ENCODE data around the gene DENND1C. TPM values are rescaled to one million over a fixed set of nuclear protein-coding genes. Genes with fewer than 3 reads are reported as not detected.

The DENND1C gene, protein sequence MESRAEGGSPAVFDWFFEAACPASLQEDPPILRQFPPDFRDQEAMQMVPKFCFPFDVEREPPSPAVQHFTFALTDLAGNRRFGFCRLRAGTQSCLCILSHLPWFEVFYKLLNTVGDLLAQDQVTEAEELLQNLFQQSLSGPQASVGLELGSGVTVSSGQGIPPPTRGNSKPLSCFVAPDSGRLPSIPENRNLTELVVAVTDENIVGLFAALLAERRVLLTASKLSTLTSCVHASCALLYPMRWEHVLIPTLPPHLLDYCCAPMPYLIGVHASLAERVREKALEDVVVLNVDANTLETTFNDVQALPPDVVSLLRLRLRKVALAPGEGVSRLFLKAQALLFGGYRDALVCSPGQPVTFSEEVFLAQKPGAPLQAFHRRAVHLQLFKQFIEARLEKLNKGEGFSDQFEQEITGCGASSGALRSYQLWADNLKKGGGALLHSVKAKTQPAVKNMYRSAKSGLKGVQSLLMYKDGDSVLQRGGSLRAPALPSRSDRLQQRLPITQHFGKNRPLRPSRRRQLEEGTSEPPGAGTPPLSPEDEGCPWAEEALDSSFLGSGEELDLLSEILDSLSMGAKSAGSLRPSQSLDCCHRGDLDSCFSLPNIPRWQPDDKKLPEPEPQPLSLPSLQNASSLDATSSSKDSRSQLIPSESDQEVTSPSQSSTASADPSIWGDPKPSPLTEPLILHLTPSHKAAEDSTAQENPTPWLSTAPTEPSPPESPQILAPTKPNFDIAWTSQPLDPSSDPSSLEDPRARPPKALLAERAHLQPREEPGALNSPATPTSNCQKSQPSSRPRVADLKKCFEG
- 1.3 TPM for total RNA-seq

DNA sequence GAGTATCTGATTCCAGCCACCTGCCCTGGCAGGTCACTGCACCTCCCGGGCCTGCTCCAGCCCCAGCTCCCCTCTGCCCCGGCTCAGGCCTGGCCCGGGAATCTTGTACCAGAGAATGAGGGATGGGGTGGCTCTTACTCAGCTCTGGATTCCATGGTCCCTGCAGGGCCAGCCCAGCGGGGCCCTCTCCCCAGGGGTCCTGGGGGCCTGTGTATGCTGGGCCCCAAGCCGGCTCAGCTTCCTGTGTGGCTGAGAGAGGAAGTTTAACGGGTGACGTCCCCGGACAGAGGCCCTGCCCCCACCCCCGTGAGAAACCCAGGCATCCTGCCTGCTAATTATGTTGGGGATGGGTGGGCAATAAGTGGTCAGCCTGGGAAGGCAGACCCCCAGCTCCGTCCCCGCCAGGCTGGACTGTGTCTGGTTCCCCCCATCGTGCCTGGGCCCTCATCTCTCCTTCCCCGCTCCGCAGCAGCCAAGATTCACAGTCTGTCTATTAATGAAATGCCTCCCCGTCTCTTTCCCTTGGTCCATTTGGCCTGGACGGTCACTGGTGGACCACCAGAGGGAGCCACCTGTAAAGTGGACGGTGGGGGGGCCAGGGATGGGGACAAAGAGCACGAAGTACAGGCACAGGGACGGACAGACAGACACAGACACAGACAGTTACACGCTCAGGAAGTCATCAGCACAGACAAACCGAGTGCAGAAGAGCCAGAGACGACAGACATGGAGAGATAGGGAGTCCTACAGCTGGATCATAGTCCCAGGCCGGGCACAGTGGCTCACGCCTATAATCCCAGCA is at the start of gene DENND1C:
DENND1C (minus strand) TSS at position 247 of the 802 bp plus-strand sequence; CDS start at position 155, 92 bp downstream.
- ATAC-seq, result peak; percentile 39

DNA sequence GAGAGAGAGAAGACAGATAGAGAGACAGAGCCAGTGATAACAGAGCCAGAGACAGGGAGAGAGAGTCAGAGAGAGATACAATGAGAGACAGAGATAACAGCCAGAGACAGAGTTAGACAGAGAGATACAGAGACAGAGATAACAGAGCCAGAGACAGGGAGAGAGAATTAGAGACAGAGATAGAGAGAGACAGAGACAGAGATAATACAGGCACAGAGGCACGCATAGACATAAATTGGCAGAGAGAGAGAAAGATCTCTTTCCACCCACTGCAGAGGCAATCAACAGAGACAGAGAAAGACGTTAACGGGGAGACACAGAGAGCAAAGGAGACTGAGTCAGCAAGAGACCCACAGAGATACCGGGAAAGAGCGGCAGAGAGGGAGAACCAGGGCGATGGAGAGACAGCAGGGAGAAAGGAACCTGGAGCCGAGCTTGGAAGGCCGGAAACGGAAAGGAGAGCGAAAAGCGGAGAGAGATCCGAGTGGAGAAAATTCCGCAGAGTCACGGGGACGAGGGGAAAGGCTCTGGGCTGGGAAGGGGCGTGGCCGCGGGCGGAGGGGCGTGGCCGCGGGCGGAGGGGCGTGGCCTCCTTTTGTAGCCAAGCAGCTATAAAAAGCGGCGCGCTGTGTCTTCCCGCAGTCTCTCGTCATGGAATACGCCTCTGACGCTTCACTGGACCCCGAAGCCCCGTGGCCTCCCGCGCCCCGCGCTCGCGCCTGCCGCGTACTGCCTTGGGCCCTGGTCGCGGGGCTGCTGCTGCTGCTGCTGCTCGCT is 49.0 kb upstream of the DENND1C start, which contains the start of gene TNFSF9:
TNFSF9 (plus strand) TSS at position 641 of the 777 bp plus-strand sequence; CDS start at position 652, 11 bp downstream.
- peak; percentile 89 for ATAC-seq

DNA sequence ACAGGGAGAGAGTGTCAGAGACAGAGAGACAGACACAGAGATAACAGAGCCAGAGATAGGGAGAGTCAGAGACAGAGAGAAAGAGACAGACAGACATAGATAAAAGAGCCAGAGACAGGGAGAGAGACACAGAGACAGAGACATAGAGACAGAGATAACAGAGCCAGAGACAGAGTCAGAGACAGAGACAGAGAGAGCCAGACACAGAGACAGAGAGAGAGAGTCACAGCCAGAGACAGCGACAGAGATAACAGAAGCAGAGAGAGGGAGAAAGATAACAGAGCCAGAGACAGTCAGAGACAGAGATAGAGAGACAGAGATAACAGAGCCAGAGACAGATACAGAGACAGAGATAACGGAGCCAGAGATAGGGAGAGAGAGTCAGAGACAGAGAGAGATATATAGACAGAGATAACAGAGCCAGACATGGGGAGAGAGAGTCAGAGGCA is 48.4 kb upstream of the DENND1C start:
- no peak for ATAC-seq

DNA sequence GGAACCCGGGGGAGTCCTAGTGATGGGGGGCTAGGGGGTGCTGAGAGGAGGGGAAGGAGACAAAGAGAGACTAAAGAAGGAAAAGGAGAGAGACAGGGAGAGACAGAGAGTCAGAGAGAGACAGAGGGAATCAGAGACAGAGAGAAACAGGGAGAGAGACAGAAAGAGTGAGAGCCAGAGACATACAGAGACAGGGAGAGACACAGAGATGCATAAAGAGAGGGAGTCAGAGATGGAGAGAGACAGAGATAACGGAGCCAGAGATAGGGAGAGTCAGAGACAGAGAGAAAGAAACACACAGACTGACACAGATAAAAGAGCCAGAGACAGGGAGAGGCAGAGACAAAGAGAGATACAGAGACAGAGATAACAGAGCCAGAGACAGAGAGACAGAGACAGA is 47.8 kb upstream of the DENND1C start:
- no peak for ATAC-seq

DNA sequence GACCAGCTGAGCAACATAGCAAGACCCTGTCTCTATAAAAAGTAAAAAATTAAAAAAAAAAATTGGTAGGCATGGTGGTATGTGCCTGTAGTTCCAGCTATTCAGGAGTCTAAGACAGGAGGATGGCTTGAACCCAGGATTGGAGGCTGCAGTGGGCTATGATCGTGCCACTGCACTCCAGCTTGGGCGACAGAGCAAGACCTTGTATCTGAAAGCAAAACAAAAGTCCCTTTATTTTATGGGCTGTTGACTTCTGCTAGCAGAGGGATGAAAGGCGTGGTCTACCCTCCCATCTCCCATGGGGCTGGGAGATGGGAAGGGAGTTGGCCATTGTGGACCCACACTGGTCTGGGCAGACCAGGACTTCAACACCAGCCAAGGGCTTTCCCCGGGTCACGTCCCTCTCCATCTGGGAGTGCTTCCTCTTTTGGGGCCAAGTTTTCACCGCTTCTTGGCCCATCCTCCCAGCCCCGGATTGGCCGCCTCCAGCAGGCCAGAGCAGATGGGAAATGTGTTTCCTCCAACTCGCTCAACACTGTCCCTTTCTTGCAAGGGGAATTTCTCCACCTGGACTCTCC is 47.0 kb upstream of the DENND1C start:
- ATAC-seq, result no peak

DNA sequence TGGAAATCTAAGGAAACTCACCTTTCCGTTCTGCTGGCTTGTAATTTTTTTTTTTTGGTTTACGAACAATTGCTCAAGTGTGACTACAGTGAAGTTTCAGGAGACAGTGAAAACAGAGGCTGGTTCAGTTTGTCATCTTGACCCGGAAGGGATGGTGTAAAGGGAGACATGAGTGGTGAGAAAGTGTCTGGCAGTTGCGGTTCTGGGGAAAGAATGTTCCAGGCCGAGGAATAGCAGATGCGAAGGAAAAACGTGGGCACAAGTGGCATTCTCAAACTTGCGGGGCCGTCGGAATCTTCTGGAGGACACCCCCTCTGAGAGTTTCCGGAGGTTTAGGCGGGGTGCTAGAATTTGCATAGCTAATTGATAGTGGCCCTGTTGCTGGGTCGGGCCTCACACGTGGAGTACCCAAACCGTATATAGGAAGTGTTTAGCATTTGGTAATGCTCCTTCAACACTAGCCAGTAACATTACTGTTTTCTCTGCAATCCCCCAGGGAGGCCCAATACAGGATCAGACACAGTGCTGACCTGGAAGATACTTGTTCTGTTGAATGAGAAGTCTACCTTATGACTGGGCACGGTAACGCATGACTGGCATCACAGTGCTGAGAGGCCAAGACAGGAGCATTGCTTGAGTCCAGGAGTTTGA is 46.4 kb upstream of the DENND1C start:
- ATAC-seq, result no peak

DNA sequence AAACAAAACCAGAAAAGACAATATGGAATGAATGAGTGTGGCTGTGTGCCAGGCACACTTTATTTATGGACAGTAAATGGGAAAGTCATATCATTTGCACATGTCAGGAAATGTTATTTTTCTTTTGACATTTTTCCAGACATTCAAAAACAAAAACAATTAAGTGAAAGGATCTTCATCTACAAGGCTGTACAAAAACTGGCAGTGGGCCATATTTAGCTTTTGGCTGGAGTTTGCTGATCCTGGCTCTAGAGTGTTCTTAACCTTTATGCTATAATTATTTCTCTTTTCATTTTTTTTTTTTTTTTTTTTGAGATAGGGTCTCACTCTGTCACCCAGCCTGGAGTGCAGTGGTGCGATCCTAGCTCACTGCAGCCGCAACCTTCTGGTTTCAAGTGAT is 42.7 kb upstream of the DENND1C start:
- ATAC-seq, result no peak

DNA sequence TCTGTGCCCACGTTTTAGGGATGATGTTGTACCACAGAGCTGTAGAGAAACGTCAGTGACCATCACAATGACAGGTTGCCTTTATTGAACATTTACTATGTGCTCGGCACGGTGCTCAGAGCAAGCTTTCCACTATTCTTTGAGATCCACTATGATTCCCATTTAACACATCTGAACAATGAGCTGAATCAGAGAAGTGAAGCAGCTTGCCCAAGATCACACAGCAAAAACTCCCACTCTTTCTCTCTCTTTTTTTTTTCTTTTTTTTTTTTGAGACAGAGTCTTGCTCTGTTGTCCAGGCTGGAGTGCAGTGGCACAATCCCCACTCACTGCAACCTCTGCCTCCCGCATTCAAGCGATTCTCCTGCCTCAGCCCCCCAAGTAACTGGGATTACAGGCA is 41.1 kb upstream of the DENND1C start:
- no peak for ATAC-seq

DNA sequence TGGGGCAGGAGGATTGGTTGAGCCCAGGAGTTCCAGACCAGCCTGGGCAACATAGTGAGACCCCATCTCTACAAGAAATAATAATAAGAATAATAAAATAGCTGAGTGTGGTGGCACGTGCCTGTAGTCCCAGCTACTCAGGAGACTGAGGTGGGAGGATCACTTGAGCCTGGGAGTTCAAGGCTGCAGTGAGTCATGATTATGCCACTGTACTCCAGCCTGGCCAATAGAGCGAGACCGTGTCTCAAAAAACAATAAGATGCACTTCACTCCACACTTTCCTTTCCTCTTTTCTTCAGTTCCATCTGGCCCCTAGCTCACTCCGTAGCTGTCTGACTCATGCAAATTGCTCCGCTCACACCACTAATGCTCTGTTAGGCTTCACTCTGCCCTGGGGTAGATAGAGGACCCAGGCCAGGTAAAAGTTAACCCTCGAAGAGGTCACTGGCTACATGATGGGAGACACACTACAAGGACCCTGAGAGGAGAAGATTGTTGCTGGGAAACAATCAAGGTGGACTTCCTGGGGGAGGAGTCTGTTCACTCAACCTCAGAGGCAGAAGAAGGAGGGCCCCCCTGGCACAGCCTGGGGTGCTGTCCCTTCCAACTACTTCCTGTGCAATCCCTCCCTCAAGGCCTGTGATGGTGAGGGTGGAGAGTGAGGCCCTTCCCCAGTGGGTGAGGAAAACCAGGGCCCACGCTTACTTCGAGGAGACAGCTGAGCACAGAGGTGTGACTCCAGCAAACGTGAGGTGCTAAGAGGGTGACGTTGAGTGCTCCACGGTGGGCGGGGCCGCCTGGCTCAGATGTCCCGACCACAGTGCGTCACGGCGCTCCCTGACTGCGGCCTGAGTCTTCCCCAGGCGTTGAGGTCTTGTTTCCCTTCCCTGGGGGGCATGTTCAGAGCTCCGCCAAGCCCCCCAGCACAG is 40.4 kb upstream of the DENND1C start:
- ATAC-seq, result peak; percentile 54

DNA sequence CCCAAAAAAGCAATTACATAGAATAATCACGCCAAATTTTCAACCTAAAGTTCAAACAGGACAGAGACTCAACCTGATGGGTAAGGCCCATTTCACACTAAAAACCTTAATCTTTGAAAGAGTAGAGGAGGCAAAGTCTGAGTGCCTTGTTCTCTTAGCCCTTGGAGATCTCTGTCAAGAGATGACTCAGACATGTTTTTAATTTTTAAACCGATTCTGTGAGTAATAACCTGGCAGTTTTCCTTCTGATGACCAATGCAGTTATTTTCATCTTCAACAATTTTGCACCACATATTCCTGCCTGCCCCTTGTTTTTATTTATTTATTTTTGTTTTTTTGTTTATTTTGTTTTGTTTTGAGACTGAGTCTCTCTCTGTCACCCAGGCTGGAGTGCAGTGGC is 37.7 kb upstream of the DENND1C start:
- ATAC-seq, result no peak

DNA sequence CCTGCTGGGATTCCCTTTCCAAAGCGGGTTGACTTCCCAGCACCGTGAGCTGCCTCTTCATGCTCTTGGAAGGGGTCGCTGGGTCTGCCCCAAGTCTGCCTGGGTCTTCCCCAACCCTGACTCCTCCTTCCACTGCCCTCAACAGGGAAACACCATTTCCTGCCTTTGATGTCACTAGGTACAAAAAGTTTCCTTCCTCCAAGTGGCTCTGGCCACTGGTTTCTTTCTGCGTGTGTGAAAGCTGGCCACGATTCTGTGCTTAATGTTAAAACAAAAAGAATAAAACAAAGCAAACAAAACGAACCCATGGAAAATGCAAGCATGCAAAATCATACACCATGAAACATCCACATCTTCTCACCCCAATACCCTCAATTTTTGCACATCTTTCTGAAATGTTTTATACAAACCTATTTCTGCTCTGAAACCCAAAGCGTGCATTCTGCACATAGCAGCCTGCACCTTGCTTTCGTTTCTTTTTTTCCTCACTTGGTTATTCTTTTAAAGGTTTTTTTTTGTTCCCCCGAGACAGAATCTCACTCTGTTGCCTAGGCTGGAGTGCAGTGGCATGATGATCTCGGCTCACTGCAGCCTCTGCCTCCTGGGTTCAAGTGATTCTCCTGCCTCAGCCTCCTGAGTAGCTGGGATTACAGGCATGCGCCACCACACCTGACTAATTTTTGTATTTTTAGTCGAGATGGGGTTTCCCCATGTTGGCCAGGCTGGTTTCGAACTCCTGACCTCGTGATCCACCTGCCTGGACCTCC is 36.7 kb upstream of the DENND1C start:
- no peak for ATAC-seq

DNA sequence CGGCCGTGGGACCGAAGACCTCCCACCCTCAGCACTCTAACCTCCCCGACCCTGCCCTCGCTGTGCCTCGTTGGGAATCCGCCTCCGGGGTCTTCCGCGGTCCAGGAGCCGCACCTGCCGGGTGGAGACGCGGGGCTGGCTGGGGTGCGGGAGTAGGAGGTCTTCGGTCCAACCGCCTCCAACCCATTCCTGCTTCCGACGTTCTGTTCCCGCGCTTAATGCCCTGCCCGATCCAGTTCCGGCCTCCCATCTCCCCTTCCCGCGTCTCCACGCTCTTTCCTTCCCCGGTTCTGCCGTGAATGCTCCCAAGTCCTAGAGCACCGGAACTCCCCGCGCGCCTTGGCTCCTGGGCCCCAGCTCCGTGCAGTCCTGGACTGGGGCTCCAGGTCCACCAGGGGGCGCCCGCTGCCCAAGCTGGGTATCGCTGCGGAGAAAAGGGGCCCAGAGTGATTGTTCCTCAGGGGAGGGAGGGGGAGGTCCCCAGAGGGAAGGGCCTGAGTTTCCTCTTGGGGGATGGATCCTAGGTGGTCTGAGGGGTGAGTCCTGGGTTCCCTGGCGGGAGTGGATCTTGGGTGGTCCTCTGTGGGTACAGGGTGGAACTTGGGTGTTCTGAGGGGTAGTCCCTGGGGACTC is 35.2 kb upstream of the DENND1C start:
- peak; percentile 87 for ATAC-seq

DNA sequence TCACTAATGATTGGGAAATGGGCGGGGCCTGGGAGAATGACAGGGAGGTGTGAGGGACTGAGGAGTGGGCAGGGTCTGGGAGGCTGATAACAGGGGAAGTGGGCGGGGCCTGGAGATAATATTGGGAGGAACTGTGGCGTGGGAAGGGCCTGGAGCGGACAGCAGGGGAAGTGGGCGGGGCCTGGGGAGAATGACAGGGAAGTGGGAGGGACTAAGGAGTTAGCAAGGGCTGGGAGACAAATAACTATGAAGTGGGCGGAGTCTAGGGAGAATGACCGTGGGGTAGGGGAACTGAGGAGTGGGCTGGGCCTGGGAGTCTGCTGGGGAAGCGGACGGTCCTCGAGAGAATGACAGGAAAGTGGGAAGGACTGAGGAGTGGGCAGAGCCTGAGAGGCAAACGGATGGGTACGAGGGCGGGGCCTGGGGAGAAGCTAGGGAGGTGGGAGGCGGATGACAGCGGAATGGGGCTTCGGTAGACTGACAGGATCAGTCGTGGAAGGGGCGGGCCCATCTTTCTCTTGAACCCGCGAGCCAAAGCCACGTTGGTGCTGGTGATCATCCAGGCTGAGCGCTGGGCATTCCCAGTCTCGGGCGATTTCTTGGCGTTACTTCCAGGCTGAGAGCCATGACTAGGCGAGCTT is 34.6 kb upstream of the DENND1C start:
- peak; percentile 84 for ATAC-seq

DNA sequence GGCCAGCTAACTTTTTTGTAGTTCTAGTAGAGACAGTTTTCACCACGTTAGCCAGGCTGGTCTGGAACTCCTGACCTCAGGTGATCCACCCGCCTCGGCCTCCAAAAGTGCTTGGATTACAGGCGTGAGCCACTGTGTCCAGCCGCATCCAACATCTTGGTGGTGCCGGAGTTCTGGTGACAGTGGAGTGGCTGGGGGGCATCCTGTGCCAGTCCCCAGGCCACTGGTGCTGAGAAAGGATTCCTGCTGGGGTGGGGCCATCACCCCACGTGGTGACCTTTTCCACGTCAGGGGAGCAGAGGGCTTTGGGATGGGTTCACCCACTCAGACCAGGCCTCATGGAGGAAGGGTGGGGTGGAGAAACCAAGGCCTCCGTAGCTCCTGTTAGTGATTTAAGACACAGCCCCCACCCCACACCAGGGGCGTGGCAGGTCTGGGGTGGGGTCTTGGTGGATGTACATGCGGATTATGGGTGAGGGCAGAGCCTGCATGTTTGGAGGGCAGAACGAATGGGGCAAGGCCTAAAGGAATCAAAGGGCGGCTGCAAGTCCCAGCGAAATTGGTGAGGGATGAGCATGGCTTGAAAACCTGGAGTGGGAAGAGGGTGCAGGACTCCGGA is 33.4 kb upstream of the DENND1C start:
- no peak for ATAC-seq

DNA sequence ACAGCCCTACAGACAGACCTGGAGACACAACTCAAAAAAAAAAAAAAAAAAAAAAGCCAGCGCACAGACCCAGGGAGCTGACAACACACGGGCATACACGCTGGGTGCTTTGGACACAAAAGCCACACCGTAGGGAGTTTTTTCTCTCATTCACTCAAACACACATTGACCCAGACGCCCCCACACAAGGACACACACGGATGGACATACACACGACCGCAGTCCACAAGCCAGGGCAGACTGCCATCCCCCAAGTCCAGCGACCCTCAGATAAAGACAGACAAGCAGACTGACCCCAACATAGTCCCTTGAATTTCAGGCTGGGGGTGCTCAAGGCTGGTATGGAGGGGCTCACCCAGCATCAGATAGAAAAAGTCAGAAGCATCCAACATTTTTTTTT is 32.5 kb upstream of the DENND1C start:
- no peak for ATAC-seq

DNA sequence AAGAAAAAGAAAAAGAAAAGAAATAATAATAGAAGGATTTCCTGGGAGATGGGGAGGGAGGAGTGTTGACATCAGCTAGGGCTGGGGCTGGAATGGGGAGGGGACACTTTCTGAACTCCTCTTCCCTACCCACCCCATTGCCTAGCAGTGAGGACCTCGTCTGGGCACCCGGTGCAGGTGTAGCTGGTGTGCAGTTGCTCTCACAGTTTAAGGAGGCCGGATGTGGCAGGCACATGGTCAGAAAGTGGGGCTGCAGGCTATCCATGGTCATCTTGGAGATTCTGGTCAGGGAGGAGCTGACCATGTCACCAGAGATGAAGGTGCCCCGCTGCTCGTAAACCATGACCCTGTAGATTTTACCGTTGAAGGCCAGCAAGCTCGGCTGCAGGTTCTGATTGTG is 29.0 kb upstream of the DENND1C start:
- ATAC-seq, result no peak

Data from esophagus mucosa (tissue), 1 donor.